ENCODE data around the gene NSG1. TPM values are rescaled to one million over a fixed set of nuclear protein-coding genes. Genes with fewer than 3 reads are reported as not detected.

NSG1 gene
- total and polyA plus RNA-seq, 2 of the 4 experiments (the other 2 are of a cell fraction): 0.72 to 1.6 TPM

DNA sequence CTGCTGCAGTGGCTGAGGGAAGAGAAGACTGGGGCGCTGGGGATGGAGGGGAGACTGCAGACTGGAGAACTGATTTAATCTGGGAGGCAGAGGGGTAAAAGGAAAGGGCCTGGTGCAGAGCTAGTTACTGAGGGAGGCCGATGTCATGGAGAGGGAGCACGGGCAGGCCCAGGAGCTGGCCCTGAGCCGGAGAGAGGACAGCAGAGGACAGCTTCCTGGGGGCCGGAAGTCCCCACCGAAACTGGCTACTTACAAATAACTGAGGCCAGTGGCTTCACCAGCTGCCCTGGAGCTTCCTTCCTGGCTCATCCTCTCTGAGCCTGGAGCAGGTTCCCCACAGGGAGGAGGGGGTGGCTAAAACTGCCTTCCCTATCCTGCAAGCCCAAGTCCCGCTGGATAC lies 26.9 kb downstream of the NSG1 start:
- H3K23ac ChIP-seq (ENCODE audit: low read depth, low read length): no peak overlapping the region
- H3K27me3 ChIP-seq (ENCODE audit: control insufficient read depth, insufficient read depth, low read length): no peaks in the 10 kb centered on the region
- H3K4me2 ChIP-seq (ENCODE audit: low read depth, low read length): no peak overlapping the region
- ATAC-seq (ENCODE audit: low read depth) (no peak), DNase-seq (no peak)
- in situ Hi-C loops (cut with MboI; ENCODE audit: low sequenced_read_pairs) (no loop called here), intact Hi-C loops (cut with micrococcal nuclease) (no loop called here), dilution Hi-C loops (cut with HindIII; ENCODE audit: low sequenced_read_pairs, unreplicated experiment) (no loop called here)
- H3K36me3 ChIP-seq (ENCODE audit: control insufficient read depth, insufficient read depth, low read length): peaks cover 18% of the 10 kb centered on the region
- H3K56ac ChIP-seq (ENCODE audit: extremely low read depth, insufficient read depth, low read length): no peak overlapping the region
- H3K9me3 ChIP-seq (ENCODE audit: control insufficient read depth, insufficient read depth, low read length): no peaks in the 10 kb centered on the region
- H4K5ac ChIP-seq (ENCODE audit: low read depth, low read length): no peak overlapping the region
- BruUV-seq (replicated peaks): no TSS peak
- no peak overlapping the region for H2BK5ac ChIP-seq (ENCODE audit: low read depth, low read length, poor library complexity, severe bottlenecking)
- H3K9ac ChIP-seq (ENCODE audit: low read depth, low read length): no peak overlapping the region
- 100% methylated on average over 1 of the region's 7 CpGs; no CpG with 5 or more reads in 1 of the 2 experiments for WGBS, 2 experiments (ENCODE audit: extremely low coverage in 2 of 2, insufficient read length in 1 of 2)
- H2BK15ac ChIP-seq (ENCODE audit: low read depth, low read length): no peak overlapping the region
- H3K14ac ChIP-seq (replicated peaks; ENCODE audit: low read depth, low read length): no peak overlapping the region
- H3K9me1 ChIP-seq (ENCODE audit: insufficient read depth, low read length): 0 out of 2 replicates have a peak, but pooled peaks cover 4% of the 10 kb centered on the region
- H4K91ac ChIP-seq (ENCODE audit: insufficient read depth, low read depth, low read length): no peak overlapping the region
- no peak overlapping the region for H2BK20ac ChIP-seq (ENCODE audit: low read depth, low read length)
- H3K4ac ChIP-seq (ENCODE audit: low read depth, low read length): no peak overlapping the region
- H2AK9ac ChIP-seq (replicated peaks; ENCODE audit: low read depth, low read length, poor library complexity): no peak overlapping the region
- no peak overlapping the region for H2BK120ac ChIP-seq (ENCODE audit: low read depth, low read length)
- H4K8ac ChIP-seq (ENCODE audit: low read depth in 2 of 2, low read length in 2 of 2): no peak overlapping the region
- no peak overlapping the region for H3K18ac ChIP-seq (ENCODE audit: low read depth, low read length)
- TF ChIP-seq MAZ (IDR thresholded peaks at IDR 0.05; ENCODE audit: borderline replicate concordance, low read depth, low read length): no peak
- no peak for TF ChIP-seq CEBPB (IDR thresholded peaks at IDR 0.05; ENCODE audit: low read depth, low read length)
- H3K4me1 ChIP-seq (ENCODE audit: control insufficient read depth, insufficient read depth, low read length): no peaks in the 10 kb centered on the region
- POLR2A ChIA-PET (ENCODE audit: unreplicated experiment): no interaction called here
- H3K4me3 ChIP-seq (ENCODE audit: insufficient read depth, low read depth, low read length): no peak overlapping the region
- no peaks in the 10 kb centered on the region for H3K79me1 ChIP-seq (ENCODE audit: low read depth in 1 of 2, low read length in 2 of 2)
- no peak overlapping the region for H2AFZ ChIP-seq (replicated peaks; ENCODE audit: low read length, poor library complexity)
- CTCF ChIA-PET: no interaction called here
- H4K20me1 ChIP-seq (ENCODE audit: insufficient read depth, low read length): no peaks in the 10 kb centered on the region
- no peak overlapping the region for H3K27ac ChIP-seq (ENCODE audit: insufficient read depth, low read length)
- H2AK5ac ChIP-seq (ENCODE audit: low read depth, low read length): no peak overlapping the region
